Suprapubic skin (tissue), 4 donors: ENCODE results near the gene HIVEP1.

Source experiments
- EP300 ChIP-seq: sonication (generic); formaldehyde crosslinking; IDR thresholded peaks from one replicate; pipeline ENCODE4 v1.6.1; 2017; ENCODE audit warnings: antibody characterized with exemption
- POLR2A ChIP-seq, 2 donors: fragments of 450-650 bp; IDR thresholded peaks; one replicate each; pipeline ENCODE4 v1.6.1; 2017; ENCODE audit warnings: antibody characterized with exemption in 2 of 2, mild to moderate bottlenecking in 2 of 2, moderate library complexity in 2 of 2
- POLR2AphosphoS5 ChIP-seq, 3 donors: sonication (generic); formaldehyde crosslinking; IDR thresholded peaks; one replicate each; pipeline ENCODE4 v1.6.1; 2017; ENCODE audit warnings: antibody characterized with exemption in 3 of 3
- TF ChIP-seq, protein P1 (sequence below), 2 donors: fragments of 200-600 bp in 1 of 2; fragments of 450-650 bp in 1 of 2; sonication (generic) in 1 of 2; IDR thresholded peaks; one replicate each; pipeline ENCODE4 v1.5.1; 2016 to 2019; ENCODE audit warnings: antibody characterized with exemption in 2 of 2, mild to moderate bottlenecking in 1 of 2, moderate library complexity in 1 of 2

- TF ChIP-seq, protein P1, sequence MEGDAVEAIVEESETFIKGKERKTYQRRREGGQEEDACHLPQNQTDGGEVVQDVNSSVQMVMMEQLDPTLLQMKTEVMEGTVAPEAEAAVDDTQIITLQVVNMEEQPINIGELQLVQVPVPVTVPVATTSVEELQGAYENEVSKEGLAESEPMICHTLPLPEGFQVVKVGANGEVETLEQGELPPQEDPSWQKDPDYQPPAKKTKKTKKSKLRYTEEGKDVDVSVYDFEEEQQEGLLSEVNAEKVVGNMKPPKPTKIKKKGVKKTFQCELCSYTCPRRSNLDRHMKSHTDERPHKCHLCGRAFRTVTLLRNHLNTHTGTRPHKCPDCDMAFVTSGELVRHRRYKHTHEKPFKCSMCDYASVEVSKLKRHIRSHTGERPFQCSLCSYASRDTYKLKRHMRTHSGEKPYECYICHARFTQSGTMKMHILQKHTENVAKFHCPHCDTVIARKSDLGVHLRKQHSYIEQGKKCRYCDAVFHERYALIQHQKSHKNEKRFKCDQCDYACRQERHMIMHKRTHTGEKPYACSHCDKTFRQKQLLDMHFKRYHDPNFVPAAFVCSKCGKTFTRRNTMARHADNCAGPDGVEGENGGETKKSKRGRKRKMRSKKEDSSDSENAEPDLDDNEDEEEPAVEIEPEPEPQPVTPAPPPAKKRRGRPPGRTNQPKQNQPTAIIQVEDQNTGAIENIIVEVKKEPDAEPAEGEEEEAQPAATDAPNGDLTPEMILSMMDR (IDR thresholded peaks at IDR 0.05), result no peak
- TF ChIP-seq POLR2A (IDR thresholded peaks at IDR 0.05) (no peak), POLR2AphosphoS5 (IDR thresholded peaks at IDR 0.05) (no peak), EP300 (no peak)
Observed at GRCh38 chr6:12017876-12018401, 5.8 kb downstream of the HIVEP1 start.
